Right hindlimb (tissue), 1 donor: ENCODE data around the gene WWTR1.

Experiments used
- DNase-seq: peaks from one replicate; pipeline ENCODE4 v3.0.0-alpha.2; 2018

The WWTR1 gene

DNA sequence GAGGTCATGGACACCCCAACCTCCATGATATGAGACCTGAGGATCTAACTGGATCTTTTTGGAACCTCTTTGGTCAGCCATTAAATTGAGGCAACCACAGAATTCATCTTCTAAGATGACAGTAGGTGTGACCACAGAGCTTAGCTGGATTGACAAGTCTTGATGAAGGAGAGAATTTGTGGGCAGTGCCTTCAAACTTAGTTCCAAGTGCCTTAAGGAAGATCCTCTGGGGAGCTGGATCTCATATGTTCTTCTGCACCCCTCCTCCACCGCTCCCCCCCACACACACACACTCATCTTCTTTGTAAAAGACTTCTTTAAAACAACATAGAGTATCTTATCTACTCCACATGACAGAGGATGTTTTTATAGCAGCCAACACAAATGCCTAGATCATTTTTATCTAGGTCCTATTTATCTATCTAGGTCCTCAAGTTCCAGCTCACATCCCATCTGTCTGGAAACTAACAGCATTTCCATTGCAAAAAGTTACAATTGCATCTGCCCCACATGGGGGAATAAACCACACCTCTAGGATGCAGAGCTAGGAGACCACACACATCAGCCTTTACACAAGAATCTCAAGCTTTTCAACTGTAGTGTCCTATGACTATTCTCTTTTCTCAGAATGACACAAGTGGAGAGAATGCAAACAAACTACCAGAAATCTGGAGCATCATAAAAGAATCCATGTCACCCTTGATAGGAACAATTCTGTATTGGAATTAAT, 37.4 kb downstream of the WWTR1 start:
- DNase-seq = no peak

DNA sequence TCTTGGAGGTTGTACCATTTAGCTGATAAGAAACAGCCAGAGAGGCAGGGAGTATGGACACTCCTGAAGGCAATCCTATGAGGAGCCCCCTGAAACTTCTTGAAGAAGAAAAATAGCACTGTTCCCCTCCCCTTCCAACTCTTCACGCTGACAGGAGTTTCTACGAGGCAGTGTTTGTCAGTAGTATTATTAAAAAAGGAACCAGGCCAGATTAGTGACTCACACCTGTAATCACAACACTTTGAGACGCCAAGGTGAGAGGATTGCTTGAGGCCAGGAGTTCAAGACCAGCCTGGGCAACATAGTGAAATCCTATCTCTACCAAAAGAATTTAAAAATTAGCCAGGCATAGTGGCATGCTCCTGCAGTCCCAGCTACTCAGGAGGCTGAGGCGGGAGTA, 38.7 kb downstream of the WWTR1 start:
- DNase-seq = no peak

DNA sequence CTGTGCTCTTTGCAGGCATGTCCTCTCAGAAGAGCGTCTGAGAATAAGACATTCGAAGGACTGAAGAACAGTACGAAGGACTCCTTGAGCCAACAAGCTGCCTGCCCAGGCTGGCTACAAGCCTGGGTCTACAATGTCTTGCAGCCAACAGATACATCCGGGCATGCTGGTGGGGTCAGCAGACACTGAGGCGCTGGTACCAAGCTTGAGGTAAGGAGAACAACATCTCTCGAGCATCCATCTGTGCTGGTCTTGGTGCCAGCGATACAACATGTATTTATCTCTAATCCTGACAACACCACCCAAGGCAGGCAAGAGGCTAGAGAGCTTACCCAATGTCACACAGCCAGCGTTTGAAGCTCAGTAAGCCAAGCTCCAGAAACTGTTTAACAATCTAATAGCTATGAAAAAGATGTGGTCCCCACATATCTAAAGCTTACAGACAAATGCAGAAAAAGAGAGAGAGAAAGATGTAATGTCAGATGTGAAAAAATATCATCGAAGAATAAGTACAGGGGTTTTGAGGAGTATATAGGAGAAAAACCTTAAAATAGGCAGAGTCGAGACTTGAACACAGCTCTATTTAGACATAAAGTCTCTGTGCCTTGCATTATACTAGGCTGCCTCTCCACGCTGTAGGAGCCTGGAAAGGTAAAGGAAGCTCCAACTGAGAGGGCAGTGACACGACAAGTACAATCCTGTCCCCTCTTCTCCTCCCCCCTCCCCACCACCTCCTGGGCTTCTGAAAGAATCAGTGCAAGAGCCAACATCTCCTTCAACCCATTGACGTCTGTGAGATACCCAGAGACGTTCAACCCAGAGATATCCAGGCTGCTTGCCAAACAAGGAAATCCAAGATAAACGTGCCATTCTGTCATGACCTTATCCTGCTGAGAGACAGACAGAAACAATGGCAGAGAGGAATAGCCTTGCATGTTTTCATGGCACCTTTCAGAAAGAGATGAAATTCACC, 39.4 kb downstream of the WWTR1 start:
- peak; percentile 48 for DNase-seq

- DNase-seq = no peak
Measured at GRCh38 chr3:149615731-149616221, 42.0 kb downstream of the WWTR1 start.

DNA sequence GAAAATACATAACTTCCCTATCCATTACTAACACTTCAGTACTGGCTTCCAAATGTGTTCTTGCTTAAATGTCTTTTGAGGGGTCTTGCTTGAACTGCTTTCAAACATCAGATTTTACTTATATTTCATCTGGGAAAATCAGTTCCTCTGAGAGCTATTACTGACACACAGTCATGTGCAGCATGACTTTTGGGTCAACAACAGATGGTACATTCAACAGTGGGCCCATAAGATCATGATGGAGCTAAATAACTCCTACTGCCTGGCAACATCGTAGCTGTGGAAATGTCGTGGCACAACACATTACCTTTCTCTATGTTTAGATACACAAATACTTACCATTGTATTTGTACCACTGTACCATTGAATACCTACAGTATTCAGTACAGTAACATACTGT, 43.8 kb downstream of the WWTR1 start:
- no peak for DNase-seq

- DNase-seq = no peak
Measured at GRCh38 chr3:149612456-149612855, 45.4 kb downstream of the WWTR1 start.

DNA sequence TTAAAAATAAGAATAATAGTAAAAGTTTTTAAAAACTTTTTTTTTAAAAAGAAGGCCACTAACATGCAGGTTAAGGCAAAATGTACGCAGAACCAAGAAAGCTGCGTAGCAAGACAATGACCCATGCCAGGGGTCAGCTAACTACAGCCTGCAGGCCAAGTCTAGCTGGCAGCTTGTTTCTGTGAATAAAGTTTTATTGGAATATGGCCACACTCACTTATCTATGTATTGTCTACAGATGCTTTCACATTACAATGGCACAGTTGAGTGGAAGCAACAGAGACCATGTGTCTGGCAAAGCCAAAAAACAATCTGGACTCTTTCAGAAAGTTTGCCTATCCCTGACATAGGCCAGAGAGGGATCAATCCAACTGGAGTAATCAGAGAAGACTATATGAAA, 46.7 kb downstream of the WWTR1 start:
- no peak for DNase-seq

- DNase-seq = peak; percentile 52
Measured at GRCh38 chr3:149610351-149611105, 47.3 kb downstream of the WWTR1 start.

DNA sequence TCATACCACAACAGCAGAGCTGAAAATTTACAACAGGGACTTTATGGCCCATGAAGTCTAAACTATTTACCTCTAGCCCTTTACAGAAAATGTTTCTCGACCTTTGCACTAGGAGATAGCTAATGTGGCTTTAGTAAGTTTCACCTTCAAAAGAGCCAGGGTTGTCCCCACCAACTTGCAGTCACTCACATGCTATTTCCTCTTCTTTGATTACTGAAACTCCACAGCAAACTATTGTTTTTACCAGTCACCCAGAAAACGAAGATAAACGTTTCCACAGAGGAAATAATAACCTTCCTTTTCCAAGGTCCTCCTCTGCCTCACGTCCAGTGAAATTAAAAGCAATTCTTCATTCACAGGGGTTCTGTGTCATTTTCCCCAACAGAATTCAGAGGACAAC, 48.2 kb downstream of the WWTR1 start:
- DNase-seq = no peak

GRCh38 chr3:149608987-149609386, 48.8 kb downstream of the WWTR1 start:
- DNase-seq = no peak

GRCh38 chr3:149605902-149606301, 51.9 kb downstream of the WWTR1 start:
- DNase-seq = no peak

DNA sequence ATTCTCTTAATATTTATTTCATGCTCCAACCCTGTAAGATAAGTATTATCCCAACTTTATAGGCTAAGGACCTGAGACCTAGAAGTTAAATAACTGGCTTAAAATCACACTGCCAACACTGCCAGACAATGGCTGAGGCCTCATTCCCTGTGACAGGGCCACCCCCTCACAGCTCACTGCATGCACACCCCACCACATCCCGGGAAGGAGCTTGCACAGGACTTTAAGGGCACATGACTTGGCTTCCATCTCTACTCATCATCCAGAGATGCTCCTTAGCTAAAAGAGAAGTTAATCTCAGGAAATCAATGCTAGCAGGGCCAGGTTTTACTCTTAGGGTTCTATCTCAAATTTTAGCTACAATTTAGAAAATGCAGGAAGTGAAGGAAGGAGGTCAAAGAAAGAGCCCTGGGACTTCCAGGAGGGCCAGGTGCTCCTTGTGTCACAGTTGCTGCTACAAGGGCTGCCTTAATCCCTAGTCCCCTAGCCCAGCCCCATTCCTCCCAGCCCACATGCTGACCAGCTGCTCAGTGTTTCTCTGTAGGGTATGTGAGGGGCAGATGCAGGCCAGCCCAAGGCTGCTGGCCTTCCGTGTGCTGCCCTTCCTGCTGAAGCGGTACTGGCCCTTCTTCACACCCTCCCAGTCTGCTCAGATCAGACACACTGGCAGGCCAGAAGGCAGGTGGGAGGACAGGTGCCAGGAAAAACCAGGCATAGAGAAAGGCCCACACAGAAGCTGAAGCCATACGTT, 53.5 kb downstream of the WWTR1 start:
- DNase-seq = peak; percentile 54

DNA sequence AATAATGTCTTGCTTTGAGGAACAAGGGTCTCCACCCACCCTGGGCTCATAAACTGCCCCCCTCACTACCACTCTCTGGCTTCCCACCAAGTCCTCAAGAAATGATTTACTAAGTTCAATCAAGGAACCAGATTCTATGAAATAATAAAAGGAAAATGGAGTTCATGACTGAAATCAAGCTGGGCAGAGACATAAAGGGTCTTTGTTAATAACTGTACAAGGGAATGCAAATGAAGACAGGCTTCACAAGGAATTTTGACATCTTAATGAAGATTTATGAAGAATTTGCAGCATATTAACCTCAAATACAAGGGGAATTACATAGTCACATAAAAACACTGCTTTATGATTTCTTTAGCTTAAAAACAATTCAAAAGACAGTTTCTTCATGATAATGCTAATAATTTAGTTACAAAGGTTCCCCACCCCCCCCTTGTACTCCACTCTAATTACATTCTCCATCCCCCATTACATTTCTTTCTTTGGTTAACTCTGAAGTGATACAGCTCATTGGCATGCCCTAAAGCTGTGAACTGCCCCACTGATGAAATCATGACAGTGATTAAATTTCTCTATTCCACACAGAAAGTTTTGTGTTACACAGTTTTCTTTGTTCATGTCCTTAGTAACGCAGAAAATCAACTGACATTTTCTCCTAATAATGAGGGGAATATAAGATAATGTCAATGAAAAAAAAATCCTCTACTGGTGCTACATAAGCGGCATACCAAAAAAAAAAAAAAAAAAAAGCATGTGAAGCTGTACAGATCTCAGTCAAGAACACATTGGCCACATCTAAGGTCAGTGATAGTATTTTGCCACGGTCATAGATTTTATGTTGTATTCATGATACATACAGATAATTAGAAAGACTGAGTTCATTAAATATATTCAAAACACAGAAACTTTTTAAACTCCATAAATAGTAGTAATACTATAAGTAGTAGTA, 54.4 kb downstream of the WWTR1 start:
- no peak for DNase-seq

- DNase-seq = no peak
Measured at GRCh38 chr3:149600634-149601033, 57.2 kb downstream of the WWTR1 start.

GRCh38 chr3:149599236-149599635, 58.6 kb downstream of the WWTR1 start:
- DNase-seq = peak; percentile 77

GRCh38 chr3:149596134-149596770, 61.6 kb downstream of the WWTR1 start:
- DNase-seq = no peak

DNA sequence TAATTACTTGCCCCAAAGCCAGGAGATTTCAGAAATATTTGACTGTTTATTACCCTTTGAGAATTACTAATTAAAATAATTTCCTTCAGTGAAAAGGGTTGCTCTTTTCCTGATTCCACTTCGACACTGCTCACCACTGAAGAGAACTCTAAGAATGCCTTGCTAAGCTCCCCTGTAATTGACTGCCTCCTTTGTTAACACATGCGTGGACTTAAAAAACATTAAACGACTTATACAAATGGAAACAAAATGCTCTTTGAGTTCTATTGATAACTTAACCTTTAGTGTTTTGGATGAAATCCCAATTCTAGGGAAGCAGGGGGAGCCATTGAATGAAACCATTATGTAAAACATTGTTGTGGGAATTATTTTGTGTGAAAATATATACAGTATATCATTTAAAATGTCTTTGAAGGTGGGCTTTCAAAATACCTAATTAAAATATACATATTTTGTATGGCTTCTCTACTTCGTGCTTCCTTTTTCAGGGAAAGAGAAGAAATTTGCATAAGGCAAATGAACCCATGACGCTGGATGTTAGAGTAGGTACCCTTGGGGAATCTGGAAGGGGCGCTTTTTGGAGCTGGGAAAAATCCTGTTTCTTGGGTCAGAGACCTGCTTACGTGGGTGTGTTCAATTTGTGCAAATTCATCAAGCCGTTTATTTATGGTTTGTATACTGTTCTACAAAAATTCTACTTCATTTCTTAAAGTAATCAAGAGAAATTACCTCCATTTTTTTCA, 64.2 kb downstream of the WWTR1 start:
- no peak for DNase-seq

DNA sequence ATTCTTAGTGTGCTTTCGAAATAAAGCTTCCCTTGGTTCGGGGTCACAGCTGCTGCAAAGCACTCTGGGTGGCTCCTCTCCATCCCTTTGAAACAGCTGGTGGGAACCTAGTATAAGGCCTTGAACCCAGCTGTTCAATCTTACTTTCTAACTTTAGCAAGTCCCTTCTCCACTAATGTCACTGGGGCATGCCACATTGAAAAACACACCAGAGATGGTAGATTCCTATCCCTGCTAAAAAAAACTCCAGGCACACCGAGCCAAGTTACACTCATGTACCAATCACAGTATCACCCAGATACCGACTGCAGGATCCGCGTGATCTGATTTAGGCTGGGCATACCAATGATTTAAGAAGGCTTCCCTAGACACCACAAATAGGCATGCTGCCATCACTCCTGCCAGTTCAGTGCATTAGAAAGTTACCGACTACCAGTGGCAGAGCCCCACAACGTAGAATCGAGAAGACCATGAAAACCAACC, 65.0 kb downstream of the WWTR1 start:
- DNase-seq = peak; percentile 62

DNA sequence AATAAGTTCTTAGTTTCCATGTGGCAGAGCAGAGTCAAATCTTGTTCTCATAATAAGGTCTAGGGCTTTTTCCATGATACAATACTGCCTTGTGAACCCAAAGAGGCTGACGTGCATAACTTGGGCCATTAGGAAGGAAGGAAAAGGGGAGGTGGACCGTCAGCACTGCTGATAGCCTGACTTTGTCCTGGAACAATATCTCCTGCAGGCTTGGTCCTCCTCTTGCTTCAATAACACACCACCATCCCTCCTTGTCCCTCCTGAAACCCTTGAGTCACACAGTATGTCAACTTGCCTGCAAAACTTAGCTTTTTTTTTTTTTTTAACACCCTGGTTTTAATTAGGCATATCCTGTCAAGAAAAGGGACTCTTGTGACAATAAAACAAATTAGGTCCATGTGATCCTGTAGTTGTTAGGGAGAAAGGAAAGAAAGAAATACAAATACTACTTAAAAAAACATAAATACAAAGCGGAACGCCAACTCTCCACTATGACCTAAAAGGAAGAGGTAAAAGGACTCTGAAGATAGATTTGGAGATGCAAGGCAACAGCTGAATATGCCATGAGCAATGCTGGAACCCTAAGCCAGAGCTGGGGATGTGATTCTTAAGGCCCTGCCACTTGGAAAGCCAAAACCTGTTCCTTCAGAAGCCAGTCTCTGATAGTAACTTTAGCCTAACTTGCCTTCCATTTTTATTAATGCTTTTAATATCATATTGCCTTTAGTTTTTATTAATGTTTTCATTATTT, 67.0 kb downstream of the WWTR1 start:
- DNase-seq = no peak
